ENCODE measurements around the gene LAIR2.
"Not testable (repeated sequence)": the region's sequence is repeated elsewhere in the genome, so short reads cannot be mapped to it uniquely, and the experiment has no call there.

Gene LAIR2

GRCh38 chr19:54493967-54494585 lies 8.6 kb upstream of the LAIR2 start:
- DNase-seq, result no peak
- no peak for ATAC-seq

- not testable (repeated sequence) for ATAC-seq
These were observed 7.3 kb upstream of the LAIR2 start for GRCh38 chr19:54495284-54495683.

GRCh38 chr19:54497747-54498450 lies 4.7 kb upstream of the LAIR2 start:
- DNase-seq, result not testable (repeated sequence)
- peak; percentile 69 for ATAC-seq

More at GRCh38 chr19:54495284-54495683, 7.3 kb upstream of the LAIR2 start:
- not testable (repeated sequence) for DNase-seq

- ATAC-seq, DNase-seq: not testable (repeated sequence)
These were observed 4.2 kb upstream of the LAIR2 start for GRCh38 chr19:54498451-54498772.

GRCh38 chr19:54505542-54505941 lies 2.9 kb downstream of the LAIR2 start:
- not testable (repeated sequence) for DNase-seq, ATAC-seq

- no peak for DNase-seq
- ATAC-seq, result no peak
These were observed 3.4 kb downstream of the LAIR2 start for GRCh38 chr19:54506079-54506478.

GRCh38 chr19:54507038-54507717 lies 4.5 kb downstream of the LAIR2 start:
- not testable (repeated sequence) for ATAC-seq, DNase-seq

- ATAC-seq (no peak), DNase-seq (no peak)
These were observed 5.2 kb downstream of the LAIR2 start for GRCh38 chr19:54507824-54508223.

GRCh38 chr19:54508487-54508886 lies 5.9 kb downstream of the LAIR2 start:
- not testable (repeated sequence) for DNase-seq, ATAC-seq

GRCh38 chr19:54509200-54509940 lies 6.7 kb downstream of the LAIR2 start:
- ATAC-seq, result peak; percentile 57
- DNase-seq, result peak; percentile 27

GRCh38 chr19:54515156-54515555 lies 12.5 kb downstream of the LAIR2 start:
- DNase-seq (no peak), ATAC-seq (no peak)

- ATAC-seq (no peak), DNase-seq (peak; percentile 75)
These were observed 14.9 kb downstream of the LAIR2 start for GRCh38 chr19:54517483-54517882.

GRCh38 chr19:54518844-54519243 lies 16.2 kb downstream of the LAIR2 start:
- peak; percentile 24 for DNase-seq
- ATAC-seq, result peak; percentile 55

GRCh38 chr19:54521022-54521859 lies 18.6 kb downstream of the LAIR2 start:
- peak; percentile 38 for ATAC-seq
- DNase-seq, result peak; percentile 17

- DNase-seq (no peak), ATAC-seq (no peak)
These were observed 19.4 kb downstream of the LAIR2 start for GRCh38 chr19:54521860-54522513.

GRCh38 chr19:54523403-54523802 lies 20.8 kb downstream of the LAIR2 start:
- ATAC-seq (peak; percentile 84), DNase-seq (peak; percentile 58)

- DNase-seq (no peak), ATAC-seq (no peak)
These were observed 23.0 kb downstream of the LAIR2 start for GRCh38 chr19:54525636-54526035.

GRCh38 chr19:54526972-54527371 lies 24.3 kb downstream of the LAIR2 start:
- no peak for DNase-seq
- ATAC-seq, result no peak

- DNase-seq (no peak), ATAC-seq (no peak)
These were observed 28.2 kb downstream of the LAIR2 start for GRCh38 chr19:54530866-54531265.

- DNase-seq, result no peak
- peak; percentile 76 for ATAC-seq
These were observed 29.9 kb downstream of the LAIR2 start for GRCh38 chr19:54532528-54532927.

- DNase-seq, result no peak
- no peak for ATAC-seq
These were observed 30.8 kb downstream of the LAIR2 start for GRCh38 chr19:54533476-54533875.

Measured in stimulated activated naive CD8-positive, alpha-beta T cell treated with anti-CD3 and anti-CD28 coated beads, Interleukin-15, Interleukin-2, amounts not matched to agents 100 U/mL and 50 U/mL, for 24 hours (primary cell).